Epithelial cell of esophagus (primary cell): Measurements from ENCODE around the gene ZBTB24.
A peak's percentile ranks its signal among the peaks of the same experiment; 100 is the strongest.

Experiments used
- DNase-seq: peaks from one replicate; pipeline ENCODE4 v3.0.0; 2010; ENCODE audit warnings: low read depth
- H3K4me3 ChIP-seq: 2 replicates; pipeline ENCODE4 v1.5.1; 2011; ENCODE audit warnings: mild to moderate bottlenecking, low read length, control low read depth
- CTCF ChIP-seq: IDR thresholded peaks from 2 replicates; pipeline ENCODE4 v1.5.1; 2011; ENCODE audit warnings: low read depth, mild to moderate bottlenecking, low read length, control low read depth, inconsistent platforms; ENCODE audit not compliant: insufficient read depth; ENCODE audit errors: missing control alignments

ZBTB24 gene

GRCh38 chr6:109482905-109483734 is at the start of gene ZBTB24:
Gene ZBTB24, minus strand, starts transcription at chr6:109483219. Its CDS starts 1,193 bp downstream, at chr6:109482026.
- TF ChIP-seq CTCF: no peak
- peak; percentile 92 for DNase-seq
- H3K4me3 ChIP-seq: peak within 1 kb of the TSS; percentile 73

- H3K4me3 ChIP-seq: no peak overlapping the region
- no peak for DNase-seq
- no peak for TF ChIP-seq CTCF
Measured at GRCh38 chr6:109531446-109531845, 48.4 kb upstream of the ZBTB24 start.

- DNase-seq: peak; percentile 9
- H3K4me3 ChIP-seq: no peak overlapping the region
- peak; percentile 17 for TF ChIP-seq CTCF
Measured at GRCh38 chr6:109527989-109528388, 45.0 kb upstream of the ZBTB24 start.

GRCh38 chr6:109526905-109527628 is 44.0 kb upstream of the ZBTB24 start:
- DNase-seq: peak; percentile 74
- TF ChIP-seq CTCF: peak; percentile 63
- no peak overlapping the region for H3K4me3 ChIP-seq

- DNase-seq: no peak
- TF ChIP-seq CTCF: no peak
- no peak overlapping the region for H3K4me3 ChIP-seq
Measured at GRCh38 chr6:109524129-109524528, 41.1 kb upstream of the ZBTB24 start.

GRCh38 chr6:109523478-109523877 is 40.5 kb upstream of the ZBTB24 start:
- no peak overlapping the region for H3K4me3 ChIP-seq
- TF ChIP-seq CTCF: no peak
- peak; percentile 23 for DNase-seq
